Breast epithelium (tissue), 4 donors: Measurements from ENCODE around the gene RAB44. TPM values are rescaled to one million over a fixed set of nuclear protein-coding genes. Genes with fewer than 3 reads are reported as not detected.

Source experiments
- DNase-seq, 2 donors: peaks; one replicate each; pipeline ENCODE4 v3.0.0-alpha.2; 2019; ENCODE audit warnings: low spot score in 2 of 2
- H3K27ac ChIP-seq, 2 donors: fragments of 200-600 bp; sonication (generic) in 1 of 2; one replicate each; pipeline ENCODE4 v1.5.1; 2016 to 2019; ENCODE audit warnings: mild to moderate bottlenecking in 1 of 2
- H3K27me3 ChIP-seq, 2 donors: fragments of 200-600 bp; sonication (generic) in 1 of 2; one replicate each; pipeline versions ENCODE4 v1.5.1 to v1.6.0; 2017 to 2019; ENCODE audit warnings: control low read depth in 1 of 2, mild to moderate bottlenecking in 1 of 2
- H3K36me3 ChIP-seq: fragments of 200-600 bp; one replicate; pipeline ENCODE4 v1.5.1; 2019
- H3K4me1 ChIP-seq, 2 donors: fragments of 200-600 bp; sonication (generic); one replicate each; pipeline ENCODE4 v1.5.1; 2016 to 2019; ENCODE audit warnings: control low read depth in 1 of 2
- H3K4me3 ChIP-seq, 3 donors: fragments of 200-600 bp; sonication (generic); 1 replicate in 2 of 3; 2 replicates in 1 of 3; pipeline ENCODE4 v1.5.1; 2016 to 2019; ENCODE audit warnings: mild to moderate bottlenecking in 3 of 3, moderate library complexity in 2 of 3
- H3K9me3 ChIP-seq, 2 donors: fragments of 200-600 bp; sonication (generic) in 1 of 2; one replicate each; pipeline ENCODE4 v1.5.1; 2016 to 2019; ENCODE audit warnings: control low read depth in 1 of 2
- CTCF ChIP-seq, 3 donors: fragments of 450-650 bp; IDR thresholded peaks; one replicate each; pipeline ENCODE4 v1.5.1; 2016 to 2017; ENCODE audit warnings: antibody characterized with exemption in 3 of 3, mild to moderate bottlenecking in 3 of 3, moderate library complexity in 3 of 3
- POLR2A ChIP-seq: fragments of 450-650 bp; IDR thresholded peaks from one replicate; pipeline ENCODE4 v1.6.1; 2016; ENCODE audit warnings: antibody characterized with exemption, mild to moderate bottlenecking, moderate library complexity
- POLR2AphosphoS5 ChIP-seq, 3 donors: sonication (generic); formaldehyde crosslinking; IDR thresholded peaks; one replicate each; pipeline ENCODE4 v1.6.1; 2017; ENCODE audit warnings: antibody characterized with exemption in 3 of 3
- intact Hi-C: fragments of 100-400 bp; cut with DNase I; formaldehyde crosslinking; loops from one replicate; pipeline ENCODE4 v1.15.1; 2023; ENCODE audit warnings: low total_unique reads
- total RNA-seq, 3 donors: library from RNA; depleted of rRNA; stranded (reverse); fragments of >200 nt; gene quantifications; one replicate each; pipeline ENCODE4 v1.1.0, GENCODE V29; 2016

Gene RAB44
- total RNA-seq, 3 donors from 2014 or later, result under 0.01 to 1.9 (median 0.29) TPM

DNA sequence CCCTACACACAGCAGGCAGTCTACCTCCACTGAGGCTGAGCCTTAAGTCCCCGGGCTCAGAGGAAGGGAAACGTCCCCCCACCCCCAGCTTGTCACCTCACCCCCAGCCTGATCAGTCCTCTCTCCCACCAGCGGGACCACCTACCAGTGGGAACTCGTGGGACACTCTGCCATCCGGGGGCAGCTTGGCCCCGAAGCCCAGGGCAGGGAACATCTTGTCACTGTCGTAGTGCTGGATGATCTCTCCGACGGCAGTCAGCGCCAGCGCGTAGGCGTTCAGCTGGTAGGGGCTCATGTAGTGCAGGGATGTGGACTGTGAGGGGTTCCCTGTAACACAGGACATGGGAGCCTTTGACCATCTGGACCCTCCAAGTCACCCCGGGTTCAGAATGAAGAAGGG lies 48.6 kb downstream of the RAB44 start:
- no peak overlapping the region for H3K4me3 ChIP-seq
- intact Hi-C loops, result no loop called here
- DNase-seq, result no peak
- no peaks in the 10 kb centered on the region for H3K27me3 ChIP-seq
- no peaks in the 10 kb centered on the region for H3K4me1 ChIP-seq
- H3K36me3 ChIP-seq, result no peaks in the 10 kb centered on the region
- no peaks in the 10 kb centered on the region for H3K9me3 ChIP-seq
- H3K27ac ChIP-seq, result no peak overlapping the region
- TF ChIP-seq POLR2AphosphoS5 (IDR thresholded peaks at IDR 0.05) (no peak), CTCF (IDR thresholded peaks at IDR 0.05) (no peak), POLR2A (no peak)

DNA sequence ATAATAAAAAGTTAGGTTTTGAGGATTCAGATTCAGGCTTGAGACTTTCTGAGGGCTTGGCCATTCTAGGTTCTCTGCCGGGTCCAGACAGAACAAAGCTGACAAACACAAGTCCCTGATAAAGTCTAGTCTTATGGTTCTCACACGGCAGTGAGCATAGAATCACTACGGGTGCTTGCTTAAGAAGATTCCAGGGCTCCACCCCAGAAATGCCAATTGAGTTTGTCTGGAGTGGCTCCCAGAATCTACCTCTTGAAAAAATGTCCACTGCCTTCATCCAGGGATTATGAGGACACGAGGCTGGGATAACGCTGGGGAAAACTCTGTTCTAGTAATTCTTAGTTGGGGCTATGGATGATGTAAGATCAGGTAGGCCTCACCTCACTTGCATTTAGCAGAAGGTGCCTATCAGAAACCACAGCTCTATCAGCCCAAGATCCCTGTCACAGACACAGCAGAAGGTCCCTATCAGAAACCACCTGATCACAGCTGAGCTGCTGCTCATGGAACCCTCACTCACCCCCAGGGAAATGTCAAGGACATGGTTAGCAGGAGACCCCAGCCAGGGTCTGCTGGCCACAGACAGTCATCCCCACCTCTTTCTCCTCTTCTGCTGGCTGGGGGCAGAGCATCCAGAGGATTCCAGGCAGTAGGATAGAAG lies 52.3 kb downstream of the RAB44 start:
- no peak overlapping the region for H3K27ac ChIP-seq
- H3K4me3 ChIP-seq, result no peak overlapping the region
- TF ChIP-seq POLR2A, result no peak
- no peak for TF ChIP-seq POLR2AphosphoS5 (IDR thresholded peaks at IDR 0.05)
- no peak for TF ChIP-seq CTCF (IDR thresholded peaks at IDR 0.05)
- H3K27me3 ChIP-seq, result no peaks in the 10 kb centered on the region
- intact Hi-C loops, result loop anchor here (10.0 kb wide), 1 partner anchor 115 kb away; no protein-coding TSS in a partner anchor
- no peak for DNase-seq
- H3K9me3 ChIP-seq, result no peaks in the 10 kb centered on the region
- peaks cover 0 to 7% of the 10 kb centered on the region in 2 donors for H3K4me1 ChIP-seq
- H3K36me3 ChIP-seq, result no peaks in the 10 kb centered on the region

- no peak overlapping the region for H3K4me3 ChIP-seq
- intact Hi-C loops, result loop anchor here (1.0 to 10.0 kb wide), 2 partner anchors 19 to 116 kb away; no protein-coding TSS in a partner anchor
- H3K36me3 ChIP-seq, result no peaks in the 10 kb centered on the region
- no peak for DNase-seq
- no peak for TF ChIP-seq POLR2A
- TF ChIP-seq POLR2AphosphoS5 (IDR thresholded peaks at IDR 0.05), result no peak
- H3K27me3 ChIP-seq, result no peaks in the 10 kb centered on the region
- no peaks in the 10 kb centered on the region for H3K9me3 ChIP-seq
- H3K4me1 ChIP-seq, result peaks cover 0 to 7% of the 10 kb centered on the region in 2 donors
- no peak overlapping the region for H3K27ac ChIP-seq
Measured at GRCh38 chr6:36751091-36751490, 53.5 kb downstream of the RAB44 start.

- Histone ChIP-seq H3K27ac (peak overlapping the region in 1 of 2 donors; percentile 48), H3K9me3 (no peaks in the 10 kb centered on the region), H3K27me3 (no peaks in the 10 kb centered on the region), H3K4me1 (peaks cover 0 to 7% of the 10 kb centered on the region in 2 donors), H3K4me3 (no peak overlapping the region), H3K36me3 (no peaks in the 10 kb centered on the region)
- no peak for DNase-seq
- no peak for TF ChIP-seq CTCF (IDR thresholded peaks at IDR 0.05)
- TF ChIP-seq POLR2AphosphoS5 (IDR thresholded peaks at IDR 0.05), result no peak
- TF ChIP-seq POLR2A, result no peak
- intact Hi-C loops, result loop anchor here (1.0 to 10.0 kb wide), 2 partner anchors 18 to 117 kb away; no protein-coding TSS in a partner anchor
Measured at GRCh38 chr6:36751833-36752186, 54.2 kb downstream of the RAB44 start.

DNA sequence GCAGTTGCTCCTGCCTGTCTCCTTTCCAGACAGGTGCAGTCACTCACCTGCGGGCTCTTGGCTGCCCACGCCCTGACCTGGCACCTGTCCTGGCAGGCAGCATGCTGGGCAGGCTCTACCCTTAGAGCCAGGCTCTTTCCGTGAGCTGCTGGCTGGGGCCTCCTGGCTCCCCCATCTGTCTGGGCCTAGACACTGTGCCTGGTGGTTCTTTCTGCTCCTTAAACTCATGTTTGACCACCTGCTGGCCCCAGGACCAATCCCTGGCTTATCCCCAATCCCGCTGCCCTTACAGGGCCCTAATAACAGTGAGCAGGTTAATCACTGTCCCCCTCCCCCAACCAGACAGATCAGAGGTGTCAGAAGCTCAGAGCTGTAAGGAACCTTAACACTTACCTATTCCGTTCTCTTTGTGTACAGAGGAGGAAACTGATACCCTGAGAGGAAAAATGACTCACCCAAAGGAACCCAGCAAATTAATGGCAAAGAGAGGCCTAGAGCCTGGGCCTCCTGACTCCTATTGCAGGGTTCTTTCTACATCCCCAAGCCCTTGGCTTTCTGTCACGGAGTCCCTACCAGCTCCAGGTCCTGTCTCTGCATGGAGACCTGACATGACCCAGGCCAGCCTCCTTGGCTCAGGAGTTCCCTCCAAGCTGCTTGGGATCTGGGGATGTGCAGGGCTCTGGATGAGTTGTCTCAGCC lies 54.7 kb downstream of the RAB44 start:
- peaks cover 0 to 7% of the 10 kb centered on the region in 2 donors for H3K4me1 ChIP-seq
- H3K27me3 ChIP-seq, result no peaks in the 10 kb centered on the region
- no peak overlapping the region for H3K4me3 ChIP-seq
- H3K36me3 ChIP-seq, result no peaks in the 10 kb centered on the region
- H3K27ac ChIP-seq, result peak overlapping the region in 1 of 2 donors; percentile 48
- peak; percentile 26 to 61 for DNase-seq
- no peaks in the 10 kb centered on the region for H3K9me3 ChIP-seq
- intact Hi-C loops, result loop anchor here (10.0 kb wide), 1 partner anchor 118 kb away; no protein-coding TSS in a partner anchor
- TF ChIP-seq POLR2AphosphoS5 (IDR thresholded peaks at IDR 0.05), result no peak
- no peak for TF ChIP-seq POLR2A
- no peak for TF ChIP-seq CTCF (IDR thresholded peaks at IDR 0.05)
